ENCODE results near the gene MEPCE. TPM values are rescaled to one million over a fixed set of nuclear protein-coding genes. Genes with fewer than 3 reads are reported as not detected.

Gene MEPCE
- total RNA-seq, 2 experiments from 2014 or later: 44.2 to 65.6 TPM

GRCh38 chr7:100476101-100476780 lies 46.6 kb downstream of the MEPCE start:
- H2AFZ ChIP-seq (ENCODE audit: low read length): no peak overlapping the region
- peak overlapping the region; percentile 86 for H3K4me3 ChIP-seq (ENCODE audit: low read depth, low read length, poor library complexity, severe bottlenecking)
- CTCF ChIA-PET (ENCODE audit: unreplicated experiment): no interaction called here

GRCh38 chr7:100476903-100477870 lies 47.6 kb downstream of the MEPCE start:
- H3K9me2 ChIP-seq (ENCODE audit: insufficient read depth, low read length): no peaks in the 10 kb centered on the region
- peak; percentile 61 for DNase-seq (ENCODE audit: low spot score)
- POLR2A ChIA-PET: interaction anchor here (0.5 kb wide), 1 partner anchor 37 kb away, joined by 3 read pairs; no protein-coding TSS in a partner anchor
- H3K4me3 ChIP-seq (ENCODE audit: low read depth, low read length, poor library complexity, severe bottlenecking): peak overlapping the region; percentile 86
- H2AFZ ChIP-seq (ENCODE audit: low read length): no peak overlapping the region
- no peaks in the 10 kb centered on the region for H3K9me3 ChIP-seq (ENCODE audit: low read length)
- peaks cover 47% of the 10 kb centered on the region for H3K36me3 ChIP-seq (ENCODE audit: insufficient read depth, low read length)
- TF ChIP-seq CTCF (conservative IDR thresholded peaks at IDR 0.05; ENCODE audit: low read length) (peak; percentile 78), EZH2phosphoT487 (IDR thresholded peaks at IDR 0.05; ENCODE audit: borderline replicate concordance, low read depth, low read length) (no peak)
- intact Hi-C loops (cut with micrococcal nuclease; ENCODE audit: unreplicated experiment): loop anchor here (1.0 to 10.0 kb wide), 3 partner anchors 46 to 215 kb away; partner anchors contain the start of genes GIGYF1 and GNB2
- peaks cover 36% of the 10 kb centered on the region for H3K79me2 ChIP-seq (ENCODE audit: insufficient read depth, low read depth, low read length)
- H3K4me1 ChIP-seq (ENCODE audit: insufficient read depth, low read length, poor library complexity, severe bottlenecking): peaks cover 39% of the 10 kb centered on the region
- peak overlapping the region; percentile 99 for H3K4me2 ChIP-seq (ENCODE audit: low read length)
- no TSS peak for BruUV-seq (replicated peaks)
- CTCF ChIA-PET (ENCODE audit: unreplicated experiment): interaction anchor here (0.5 to 0.6 kb wide), 2 partner anchors 40 to 262 kb away, joined by 3 to 11 read pairs; no protein-coding TSS in a partner anchor
- peak overlapping the region; percentile 75 for H3K27ac ChIP-seq (ENCODE audit: low read depth, low read length, poor library complexity, severe bottlenecking)
- peaks cover 6% of the 10 kb centered on the region; the same call in 1 of the 2 replicates for H4K20me1 ChIP-seq (ENCODE audit: insufficient read depth, low read length)

More at GRCh38 chr7:100476101-100476780, 46.6 kb downstream of the MEPCE start:
- POLR2A ChIA-PET: interaction anchor here (0.6 to 1.0 kb wide), 3 partner anchors 73 to 185 kb away, joined by 3 to 4 read pairs (median 4); no protein-coding TSS in a partner anchor
- peaks cover 6% of the 10 kb centered on the region; the same call in 1 of the 2 replicates for H4K20me1 ChIP-seq (ENCODE audit: insufficient read depth, low read length)
- H3K4me1 ChIP-seq (ENCODE audit: insufficient read depth, low read length, poor library complexity, severe bottlenecking): peaks cover 39% of the 10 kb centered on the region
- H3K27ac ChIP-seq (ENCODE audit: low read depth, low read length, poor library complexity, severe bottlenecking): peak overlapping the region; percentile 75
- H3K9me2 ChIP-seq (ENCODE audit: insufficient read depth, low read length): no peaks in the 10 kb centered on the region
- H3K4me2 ChIP-seq (ENCODE audit: low read length): peak overlapping the region; percentile 99
- peaks cover 52% of the 10 kb centered on the region for H3K36me3 ChIP-seq (ENCODE audit: insufficient read depth, low read length)
- DNase-seq (ENCODE audit: low spot score): peak; percentile 32
- peaks cover 36% of the 10 kb centered on the region for H3K79me2 ChIP-seq (ENCODE audit: insufficient read depth, low read depth, low read length)
- intact Hi-C loops (cut with micrococcal nuclease; ENCODE audit: unreplicated experiment): loop anchor here (5.0 to 10.0 kb wide), 2 partner anchors 199 to 216 kb away; partner anchors contain the start of genes GIGYF1 and GNB2
- no peak for TF ChIP-seq EZH2phosphoT487 (IDR thresholded peaks at IDR 0.05; ENCODE audit: borderline replicate concordance, low read depth, low read length)
- no peak for TF ChIP-seq CTCF (conservative IDR thresholded peaks at IDR 0.05; ENCODE audit: low read length)
- no peaks in the 10 kb centered on the region for H3K9me3 ChIP-seq (ENCODE audit: low read length)
- BruUV-seq (replicated peaks): no TSS peak

Measured in OCI-LY7 (cell line).